ENCODE measurements around the gene PODXL. TPM values are rescaled to one million over a fixed set of nuclear protein-coding genes. Genes with fewer than 3 reads are reported as not detected.

Gene PODXL
- total RNA-seq, 1 experiment from 2014 or later = 727 TPM

- Mint-ChIP-seq H3K27ac (peak overlapping the region; percentile 99 to 100 (median 99)), H3K36me3 (ENCODE audit: insufficient read depth in 1 of 3, low read depth in 3 of 3) (peaks cover 0 to 3% (median 0%) of the 10 kb centered on the region in 3 experiments; a peak in 1 of 7 replicates), H3K4me3 (peak overlapping the region; percentile 31 to 44), H3K9me3 (no peaks in the 10 kb centered on the region; a peak in 1 of 5 replicates), H3K27me3 (ENCODE audit: low read depth) (no peaks in the 10 kb centered on the region), H3K4me1 (peaks cover 72 to 78% of the 10 kb centered on the region in 2 experiments)
- no peak overlapping the region for H4K5ac ChIP-seq (ENCODE audit: insufficient read length, low read depth, low read length)
- H3K23me2 ChIP-seq (ENCODE audit: insufficient read length, low read depth, low read length, poor library complexity, severe bottlenecking) = peaks cover 6% of the 10 kb centered on the region
- peak overlapping the region; percentile 50 for H2BK20ac ChIP-seq (ENCODE audit: low read depth, low read length, poor library complexity, severe bottlenecking)
- no peak overlapping the region for H3K56ac ChIP-seq (ENCODE audit: insufficient read length, low read depth, low read length)
- H4K8ac ChIP-seq (replicated peaks; ENCODE audit: insufficient read length, low read depth, low read length) = no peak overlapping the region
- peak overlapping the region; percentile 61 for H3K18ac ChIP-seq (ENCODE audit: insufficient read length, low read depth, low read length)
- H3K14ac ChIP-seq (ENCODE audit: insufficient read depth, low read length) = peak overlapping the region; percentile 62
- H3K27ac ChIP-seq (ENCODE audit: insufficient read length, low read depth, low read length) = peak overlapping the region; percentile 97
- H4K20me1 ChIP-seq (ENCODE audit: control insufficient read depth, insufficient read depth, insufficient read length) = no peaks in the 10 kb centered on the region
- no peak for TF ChIP-seq CTCF (conservative IDR thresholded peaks at IDR 0.05)
- no CpG with 5 or more reads among the region's 2 CpGs for WGBS (ENCODE audit: extremely low coverage, insufficient read length, low lambda C conversion rate)
- peak overlapping the region; percentile 69 for H2BK120ac ChIP-seq (ENCODE audit: low read depth, low read length, poor library complexity, severe bottlenecking)
- peak overlapping the region; percentile 98 for H2AK5ac ChIP-seq (ENCODE audit: insufficient read length, low read length)
- no peak overlapping the region for H2AFZ ChIP-seq (ENCODE audit: low read length)
- H2BK15ac ChIP-seq (ENCODE audit: low read depth, low read length) = no peak overlapping the region
- no peaks in the 10 kb centered on the region for H3K27me3 ChIP-seq (ENCODE audit: insufficient read depth, low read length)
- H3K9ac ChIP-seq (ENCODE audit: extremely low read depth, insufficient read length, low read length) = peak overlapping the region; percentile 43
- H3T11ph ChIP-seq (ENCODE audit: low read length) = no peak overlapping the region
- H3K79me2 ChIP-seq (ENCODE audit: insufficient read depth, low read length) = no peaks in the 10 kb centered on the region
- H3K4me2 ChIP-seq (ENCODE audit: insufficient read depth, insufficient read length, low read length) = peak overlapping the region; percentile 34
- DNase-seq = no peak
- H4K91ac ChIP-seq (ENCODE audit: insufficient read length, low read depth, low read length) = peak overlapping the region; percentile 89
- peak overlapping the region; percentile 66; the same call in 1 of the 2 replicates for H3K4ac ChIP-seq (ENCODE audit: low read depth, low read length)
- H2BK5ac ChIP-seq (ENCODE audit: insufficient read length, low read length) = peak overlapping the region; percentile 96
- H3K9me3 ChIP-seq (ENCODE audit: control insufficient read depth, low read depth, low read length) = no peaks in the 10 kb centered on the region
- peaks cover 18% of the 10 kb centered on the region; the same call in 1 of the 2 replicates for H3K4me1 ChIP-seq (ENCODE audit: insufficient read depth, low read length)
- no peaks in the 10 kb centered on the region for H3K79me1 ChIP-seq (ENCODE audit: insufficient read depth, low read depth, low read length, poor library complexity, severe bottlenecking)
- peak overlapping the region; percentile 78 for H2BK12ac ChIP-seq (ENCODE audit: insufficient read length, low read depth, low read length)
- H3K23ac ChIP-seq (ENCODE audit: insufficient read length, low read depth, low read length) = no peak overlapping the region
Observed at GRCh38 chr7:131603932-131604331, 47.5 kb upstream of the PODXL start.
